Osteoblast (primary cell): ENCODE results near the gene AFF1. TPM values are rescaled to one million over a fixed set of nuclear protein-coding genes. Genes with fewer than 3 reads are reported as not detected.
"Not testable (repeated sequence)": the region's sequence is repeated elsewhere in the genome, so short reads cannot be mapped to it uniquely, and the experiment has no call there.

Source experiments
- DNase-seq: peaks from one replicate; pipeline ENCODE4 v3.0.0; 2011; ENCODE audit warnings: low spot score, mixed read lengths; ENCODE audit not compliant: insufficient read length; ENCODE audit errors: missing footprints
- H2AFZ ChIP-seq: 2 replicates; pipeline ENCODE4 v1.6.0; 2011; ENCODE audit warnings: mild to moderate bottlenecking, low read length
- H3K27ac ChIP-seq: 2 replicates; pipeline ENCODE4 v1.5.1; 2011; ENCODE audit warnings: mild to moderate bottlenecking, low read depth, low read length, moderate library complexity
- H3K27me3 ChIP-seq: 2 replicates; pipeline ENCODE4 v1.6.0; 2012; ENCODE audit warnings: mild to moderate bottlenecking, control low read depth, inconsistent platforms, low read length, moderate library complexity; ENCODE audit not compliant: insufficient read depth
- H3K36me3 ChIP-seq: 2 replicates; pipeline ENCODE4 v1.5.1; 2011; ENCODE audit warnings: mild to moderate bottlenecking, low read length, control low read depth, moderate library complexity; ENCODE audit not compliant: insufficient read depth
- H3K4me1 ChIP-seq: 2 replicates; pipeline ENCODE4 v1.5.1; 2011; ENCODE audit warnings: mild to moderate bottlenecking, low read length, control low read depth, moderate library complexity; ENCODE audit not compliant: insufficient read depth
- H3K4me2 ChIP-seq: 2 replicates; pipeline ENCODE4 v1.6.0; 2011; ENCODE audit warnings: mild to moderate bottlenecking, low read length; ENCODE audit not compliant: insufficient read depth
- H3K4me3 ChIP-seq: fragments of 200-600 bp; sonication (generic); 3 replicates; pipeline ENCODE4 v1.5.1; 2012; ENCODE audit warnings: mild to moderate bottlenecking, low read length, inconsistent platforms; ENCODE audit not compliant: insufficient read depth
- H3K79me2 ChIP-seq: 2 replicates; pipeline ENCODE4 v1.6.0; 2012; ENCODE audit warnings: mild to moderate bottlenecking, low read length, control low read depth, inconsistent platforms; ENCODE audit not compliant: insufficient read depth
- H3K9me3 ChIP-seq: 2 replicates; pipeline ENCODE4 v1.5.1; 2011; ENCODE audit warnings: low read depth, low read length, control low read depth
- H4K20me1 ChIP-seq: 2 replicates; pipeline ENCODE4 v1.6.0; 2012; ENCODE audit warnings: mild to moderate bottlenecking, low read length, control low read depth; ENCODE audit not compliant: insufficient read depth
- total RNA-seq: library from RNA; depleted of rRNA; stranded (reverse); fragments of >200 nt; gene quantifications from 2 replicates; pipeline ENCODE4 v1.2.3, GENCODE V29; 2012
- TF ChIP-seq, protein P1 (sequence below): IDR thresholded peaks from 2 replicates; pipeline ENCODE4 v1.5.1; 2011; ENCODE audit warnings: mild to moderate bottlenecking, low read depth, low read length, moderate library complexity; ENCODE audit errors: extremely low read depth

The AFF1 gene
- total RNA-seq, 1 donor = 19.5 TPM

DNA sequence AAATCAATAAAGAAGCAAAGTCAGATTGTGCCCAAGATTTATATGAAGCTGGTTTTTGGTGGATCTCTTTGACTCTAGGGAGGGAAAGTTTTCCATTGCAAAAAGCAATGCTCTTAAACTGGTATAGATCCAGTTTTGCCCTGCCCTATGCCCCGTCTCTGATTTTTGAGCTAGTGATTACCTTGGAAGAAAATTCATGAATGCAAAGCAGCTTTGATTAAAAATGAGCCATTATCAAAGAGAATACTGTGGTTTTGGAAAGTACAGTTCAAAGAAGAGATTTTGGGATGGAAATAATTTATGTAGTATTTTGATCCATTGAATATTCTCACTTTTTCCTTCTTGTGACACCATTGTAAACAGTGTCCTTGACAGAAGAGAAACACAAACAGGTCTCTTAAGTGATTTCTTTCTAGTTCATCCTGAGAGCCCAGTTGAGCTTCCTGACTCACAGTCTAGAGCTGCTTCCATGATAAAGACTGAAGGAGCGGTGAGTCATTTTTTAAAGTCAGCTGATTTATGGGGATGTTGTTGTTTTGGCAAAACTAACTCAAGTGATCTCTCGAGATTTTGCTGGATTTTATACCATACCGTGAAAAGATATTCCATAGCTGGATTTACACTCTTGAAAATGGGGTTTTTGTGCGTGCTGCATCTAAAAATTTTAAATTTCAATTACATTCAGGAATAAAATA, 76.7 kb downstream of the AFF1 start:
- no peaks in the 10 kb centered on the region for H3K9me3 ChIP-seq
- TF ChIP-seq, protein P1, sequence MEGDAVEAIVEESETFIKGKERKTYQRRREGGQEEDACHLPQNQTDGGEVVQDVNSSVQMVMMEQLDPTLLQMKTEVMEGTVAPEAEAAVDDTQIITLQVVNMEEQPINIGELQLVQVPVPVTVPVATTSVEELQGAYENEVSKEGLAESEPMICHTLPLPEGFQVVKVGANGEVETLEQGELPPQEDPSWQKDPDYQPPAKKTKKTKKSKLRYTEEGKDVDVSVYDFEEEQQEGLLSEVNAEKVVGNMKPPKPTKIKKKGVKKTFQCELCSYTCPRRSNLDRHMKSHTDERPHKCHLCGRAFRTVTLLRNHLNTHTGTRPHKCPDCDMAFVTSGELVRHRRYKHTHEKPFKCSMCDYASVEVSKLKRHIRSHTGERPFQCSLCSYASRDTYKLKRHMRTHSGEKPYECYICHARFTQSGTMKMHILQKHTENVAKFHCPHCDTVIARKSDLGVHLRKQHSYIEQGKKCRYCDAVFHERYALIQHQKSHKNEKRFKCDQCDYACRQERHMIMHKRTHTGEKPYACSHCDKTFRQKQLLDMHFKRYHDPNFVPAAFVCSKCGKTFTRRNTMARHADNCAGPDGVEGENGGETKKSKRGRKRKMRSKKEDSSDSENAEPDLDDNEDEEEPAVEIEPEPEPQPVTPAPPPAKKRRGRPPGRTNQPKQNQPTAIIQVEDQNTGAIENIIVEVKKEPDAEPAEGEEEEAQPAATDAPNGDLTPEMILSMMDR = no peak
- H3K79me2 ChIP-seq = peaks cover 85% of the 10 kb centered on the region
- H2AFZ ChIP-seq = no peak overlapping the region
- peak overlapping the region; percentile 66 for H3K4me2 ChIP-seq
- peaks cover 18% of the 10 kb centered on the region for H4K20me1 ChIP-seq
- H3K36me3 ChIP-seq = no peaks in the 10 kb centered on the region
- no peak overlapping the region for H3K4me3 ChIP-seq
- H3K27me3 ChIP-seq = no peaks in the 10 kb centered on the region
- DNase-seq = peak; percentile 94
- peaks cover 31% of the 10 kb centered on the region for H3K4me1 ChIP-seq
- peak overlapping the region; percentile 51 for H3K27ac ChIP-seq

DNA sequence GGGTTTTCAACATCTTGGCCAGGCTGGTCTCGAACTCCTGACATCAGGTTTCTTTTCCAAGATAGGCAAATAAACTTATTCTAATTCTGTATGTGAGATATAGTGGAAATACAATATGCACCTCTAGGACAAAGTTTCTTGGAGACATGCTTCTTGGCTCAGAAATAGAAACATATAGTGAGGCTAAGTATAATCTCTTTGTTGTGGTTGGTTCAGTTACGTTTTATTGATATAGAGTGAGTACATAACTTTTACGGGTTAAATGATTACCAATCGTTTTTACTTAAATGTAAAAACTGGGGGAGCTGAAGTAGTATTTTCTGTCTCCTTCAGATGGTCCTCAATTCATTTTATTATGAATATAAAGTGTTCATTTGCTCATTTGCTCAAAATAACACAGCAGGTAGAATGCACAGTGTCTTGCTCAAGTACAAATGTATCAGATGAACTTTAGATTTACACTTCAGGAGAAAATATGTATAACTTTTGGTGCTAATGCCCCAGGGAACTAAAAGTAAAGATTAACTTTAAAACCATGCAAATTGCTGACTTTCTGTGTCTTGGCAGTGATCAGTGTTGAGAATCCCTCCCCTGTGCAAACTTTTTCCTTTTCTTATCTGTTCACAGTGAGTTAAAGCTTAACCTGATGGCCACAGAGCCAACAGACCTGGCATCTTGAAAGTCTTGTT, 77.6 kb downstream of the AFF1 start:
- peaks cover 18% of the 10 kb centered on the region for H4K20me1 ChIP-seq
- H3K27me3 ChIP-seq = no peaks in the 10 kb centered on the region
- no peak overlapping the region for H3K4me2 ChIP-seq
- no peak overlapping the region for H2AFZ ChIP-seq
- no peak for DNase-seq
- peaks cover 90% of the 10 kb centered on the region for H3K79me2 ChIP-seq
- H3K4me3 ChIP-seq = no peak overlapping the region
- peaks cover 33% of the 10 kb centered on the region for H3K4me1 ChIP-seq
- no peak overlapping the region for H3K27ac ChIP-seq
- TF ChIP-seq, protein P1 = no peak
- H3K36me3 ChIP-seq = no peaks in the 10 kb centered on the region
- no peaks in the 10 kb centered on the region for H3K9me3 ChIP-seq

DNA sequence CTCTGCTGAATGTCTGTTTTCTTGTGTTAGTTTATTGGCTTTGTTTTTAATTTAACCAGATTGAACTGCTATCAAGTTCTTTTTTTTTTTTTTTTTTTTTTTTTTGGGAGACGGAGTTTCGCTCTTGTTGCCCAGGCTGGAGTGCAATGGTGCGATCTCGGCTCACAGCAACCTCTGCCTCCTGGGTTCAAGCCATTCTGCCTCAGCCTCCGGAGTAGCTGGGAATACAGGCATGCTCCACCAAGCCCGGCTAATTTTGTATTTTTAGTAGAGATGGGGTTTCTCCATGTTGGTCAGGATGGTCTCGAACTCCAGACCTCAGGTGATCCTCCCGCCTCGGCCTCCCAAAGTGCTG, 78.1 kb downstream of the AFF1 start:
- peaks cover 18% of the 10 kb centered on the region for H4K20me1 ChIP-seq
- H3K9me3 ChIP-seq, H3K36me3 ChIP-seq, DNase-seq, H3K27ac ChIP-seq, H3K4me2 ChIP-seq, H2AFZ ChIP-seq, H3K4me3 ChIP-seq, H3K27me3 ChIP-seq: not testable (repeated sequence)
- peaks cover 86% of the 10 kb centered on the region for H3K79me2 ChIP-seq
- H3K4me1 ChIP-seq = peaks cover 38% of the 10 kb centered on the region

DNA sequence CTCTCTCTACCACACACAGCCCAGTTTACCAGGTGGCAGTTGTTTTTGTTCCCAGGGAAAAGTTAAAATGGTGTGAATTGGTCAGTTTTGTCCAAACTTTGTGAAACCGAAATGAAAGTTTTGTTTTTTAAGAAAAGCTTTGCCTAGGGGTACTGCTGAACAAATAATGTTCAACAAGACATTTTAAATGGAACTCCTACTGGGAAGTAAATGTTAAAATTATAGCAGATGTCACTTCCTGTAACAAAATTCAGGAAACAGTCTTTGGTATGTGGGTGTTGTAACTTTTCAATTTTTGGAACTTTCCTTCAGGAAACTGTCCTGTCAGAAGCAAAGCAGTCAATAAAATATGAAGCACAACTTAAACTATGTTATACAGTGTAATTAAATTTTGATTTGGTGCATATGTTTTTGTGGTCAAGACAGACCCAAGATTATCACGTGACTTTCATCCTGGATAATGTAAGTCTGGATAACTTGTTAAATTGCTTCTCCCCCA, 79.5 kb downstream of the AFF1 start:
- H3K9me3 ChIP-seq = no peaks in the 10 kb centered on the region
- peak overlapping the region; percentile 68 for H3K4me2 ChIP-seq
- peak overlapping the region; percentile 60 for H2AFZ ChIP-seq
- H3K27me3 ChIP-seq = no peaks in the 10 kb centered on the region
- no peaks in the 10 kb centered on the region for H3K36me3 ChIP-seq
- TF ChIP-seq, protein P1 = no peak
- H3K4me3 ChIP-seq = peak overlapping the region; percentile 23
- H4K20me1 ChIP-seq = peaks cover 12% of the 10 kb centered on the region
- H3K4me1 ChIP-seq = peaks cover 38% of the 10 kb centered on the region
- no peak for DNase-seq
- H3K27ac ChIP-seq = peak overlapping the region; percentile 86
- H3K79me2 ChIP-seq = peaks cover 86% of the 10 kb centered on the region
